ENCODE results near the gene RBM11.

Gene RBM11

DNA sequence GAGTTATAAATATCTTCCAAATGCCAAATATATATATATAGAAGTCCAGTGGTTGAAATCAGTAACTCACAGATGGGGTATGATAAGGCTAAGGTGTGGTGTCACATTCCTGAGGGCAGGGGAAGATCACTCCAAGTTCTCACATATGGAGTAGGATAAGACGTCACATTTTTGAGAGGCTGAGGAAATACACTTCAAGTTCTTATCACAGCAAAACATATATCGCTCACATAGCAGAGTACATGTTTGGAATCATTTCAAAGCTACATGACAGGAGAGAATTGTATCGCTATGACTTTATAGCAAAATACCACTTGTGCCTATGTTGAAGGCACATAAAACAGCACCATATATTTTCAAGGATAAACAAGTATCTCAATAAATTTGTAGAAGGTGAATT lies 55.1 kb downstream of the RBM11 start:
- DNase-seq (ENCODE audit: low read depth) = no peak

DNA sequence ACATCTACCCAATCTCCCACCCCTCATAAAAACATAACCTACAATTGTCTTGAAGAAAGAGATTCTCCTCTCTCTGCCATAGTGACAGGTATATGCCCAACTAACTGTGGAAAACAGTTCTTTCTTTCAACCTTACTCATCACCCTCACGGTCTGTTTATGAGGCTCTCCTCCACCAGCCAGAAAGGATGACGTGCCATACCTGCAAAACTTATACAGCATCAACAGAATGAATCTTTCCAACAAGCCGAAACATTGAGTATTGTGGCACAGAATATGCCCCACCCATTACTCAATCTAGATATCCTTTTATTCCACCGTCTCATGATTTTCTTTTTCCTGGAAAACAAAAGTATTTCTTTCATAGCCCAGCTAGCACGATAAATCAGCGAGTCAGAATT lies 55.7 kb downstream of the RBM11 start:
- DNase-seq (ENCODE audit: low read depth) = no peak

DNA sequence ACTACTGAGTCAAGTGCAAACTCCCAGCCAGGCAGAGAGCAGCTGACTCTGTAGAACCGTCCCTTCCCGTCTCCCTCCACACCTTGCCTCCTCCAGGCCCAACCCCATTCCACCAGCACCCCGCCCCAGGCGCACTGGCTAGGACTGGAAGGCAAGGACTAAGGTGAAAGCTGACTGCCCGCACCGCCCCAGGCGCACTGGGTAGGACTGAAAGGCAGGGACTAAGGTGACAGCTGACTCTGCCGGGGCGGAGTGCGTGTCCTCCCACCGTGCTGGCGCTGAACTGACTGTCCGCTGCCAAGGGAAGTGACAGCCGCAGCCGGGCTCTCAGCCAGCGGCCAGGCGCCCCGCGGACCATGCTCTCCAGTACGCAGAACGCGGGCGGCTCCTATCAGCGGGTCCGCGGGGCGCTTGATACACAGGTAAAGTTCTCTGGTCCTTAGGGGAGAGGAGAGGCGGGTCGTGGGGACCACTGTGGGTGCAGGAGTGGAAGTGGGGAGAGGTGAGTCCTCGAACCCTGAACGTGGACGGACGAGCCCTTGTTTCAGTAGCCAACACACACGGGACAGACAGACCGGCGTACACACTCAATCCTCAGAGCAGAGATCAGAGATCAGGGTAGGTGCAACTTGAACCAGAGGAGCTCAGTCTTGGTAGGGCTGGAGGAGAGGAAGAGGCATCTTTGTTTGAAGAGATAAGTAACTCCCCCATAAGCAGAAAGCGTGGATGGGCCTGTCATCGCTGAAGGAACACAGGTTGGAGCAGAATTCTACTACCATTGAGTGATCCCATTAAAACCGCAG lies 58.0 kb downstream of the RBM11 start:
- DNase-seq (ENCODE audit: low read depth) = no peak

DNA sequence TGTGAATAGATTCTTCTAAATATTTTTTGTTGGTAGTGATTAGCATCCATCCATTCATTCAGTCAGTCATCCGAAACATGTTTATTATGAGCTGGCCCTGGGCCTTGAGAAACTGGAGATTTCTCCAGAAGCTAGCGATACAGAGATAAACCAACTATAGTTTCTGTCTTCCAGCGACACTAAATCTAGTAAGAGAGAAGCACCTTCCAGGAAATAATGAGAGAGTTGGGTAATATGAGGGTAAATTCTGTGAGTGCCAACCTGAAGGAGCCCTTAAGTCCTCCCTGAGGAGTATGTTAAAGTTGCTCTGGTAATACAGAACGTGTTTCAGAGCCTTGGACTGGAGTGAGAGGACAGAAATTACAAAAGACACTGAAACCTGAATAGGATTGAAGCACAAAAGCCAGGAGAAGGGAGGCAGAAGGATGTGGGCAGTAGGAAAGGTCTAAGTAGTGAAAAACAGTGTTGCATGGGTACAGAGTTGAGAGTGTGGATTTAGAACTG lies 59.8 kb downstream of the RBM11 start:
- DNase-seq (ENCODE audit: low read depth) = no peak

Measured in stimulated activated CD8-positive, alpha-beta memory T cell treated with anti-CD3 and anti-CD28 coated beads, Interleukin-4, amount 100 ng/mL, for 24 hours (primary cell).